Calu3 (cell line): ENCODE results near the gene IQSEC3. TPM values are rescaled to one million over a fixed set of nuclear protein-coding genes. Genes with fewer than 3 reads are reported as not detected.

Source experiments
- BruUV-seq: library from RNA; stranded (reverse); fragments of 400-500 nt; replicated peaks from 2 replicates; lab custom pipeline; 2021; lab: Mats Ljungman, UMichigan
- CTCF ChIA-PET: fragments of 300-600 bp; sonication (Branson Sonifier 250); formaldehyde crosslinking; loops from one replicate; lab custom pipeline; 2022; ENCODE audit warnings: antibody characterized with exemption; lab: Charles Lee
- DNase-seq: peaks from one replicate; pipeline ENCODE4 v3.0.0; 2022
- H3K27ac Mint-ChIP-seq: one replicate; pipeline ENCODE4 v1.8.0; 2022; ENCODE audit warnings: mixed read lengths; ENCODE audit not compliant: unreplicated experiment
- H3K27me3 Mint-ChIP-seq: one replicate; pipeline ENCODE4 v1.8.0; 2022; ENCODE audit warnings: mixed read lengths; ENCODE audit not compliant: unreplicated experiment
- H3K36me3 Mint-ChIP-seq: one replicate; pipeline ENCODE4 v1.8.0; 2022; ENCODE audit warnings: mild to moderate bottlenecking, moderate library complexity, mixed read lengths; ENCODE audit not compliant: insufficient read depth, unreplicated experiment
- H3K4me1 Mint-ChIP-seq: one replicate; pipeline ENCODE4 v1.8.0; 2022; ENCODE audit warnings: mild to moderate bottlenecking, low read depth, mixed read lengths; ENCODE audit not compliant: unreplicated experiment
- H3K4me3 Mint-ChIP-seq: one replicate; pipeline ENCODE4 v1.8.0; 2022; ENCODE audit warnings: mild to moderate bottlenecking, low read depth, moderate library complexity, mixed read lengths; ENCODE audit not compliant: unreplicated experiment
- H3K9me3 Mint-ChIP-seq: one replicate; pipeline ENCODE4 v1.8.0; 2022; ENCODE audit warnings: low read depth, mixed read lengths; ENCODE audit not compliant: unreplicated experiment
- CTCF ChIP-seq: fragments of 200-600 bp; IDR thresholded peaks from one replicate; pipeline ENCODE4 v1.8.0; 2022; ENCODE audit warnings: antibody characterized with exemption; ENCODE audit not compliant: unreplicated experiment
- intact Hi-C: fragments of 100-400 bp; cut with micrococcal nuclease; formaldehyde crosslinking; loops from one replicate; pipeline ENCODE4 v1.10.0; 2022; ENCODE audit not compliant: unreplicated experiment
- total RNA-seq: library from RNA; stranded (reverse); gene quantifications from 2 replicates; pipeline ENCODE4 v1.2.3, GENCODE V29; 2022

Gene IQSEC3
- total RNA-seq, 1 experiment from 2014 or later: not detected

- intact Hi-C loops: no loop called here
- Mint-ChIP-seq H3K4me1 (no peaks in the 10 kb centered on the region), H3K9me3 (no peaks in the 10 kb centered on the region), H3K27me3 (peaks cover 90% of the 10 kb centered on the region), H3K36me3 (peaks cover 5% of the 10 kb centered on the region), H3K4me3 (no peak overlapping the region), H3K27ac (no peak overlapping the region)
- no peak for DNase-seq
- TF ChIP-seq CTCF: no peak
- BruUV-seq: no TSS peak
- CTCF ChIA-PET: no interaction called here
These were observed 96.9 kb downstream of the IQSEC3 start for GRCh38 chr12:163406-163986.

- Mint-ChIP-seq H3K4me1 (no peaks in the 10 kb centered on the region), H3K27me3 (peaks cover 89% of the 10 kb centered on the region), H3K4me3 (no peak overlapping the region), H3K9me3 (no peaks in the 10 kb centered on the region), H3K36me3 (no peaks in the 10 kb centered on the region), H3K27ac (no peak overlapping the region)
- no peak for DNase-seq
- CTCF ChIA-PET: no interaction called here
- BruUV-seq: no TSS peak
- TF ChIP-seq CTCF: no peak
- intact Hi-C loops: no loop called here
These were observed 97.6 kb downstream of the IQSEC3 start for GRCh38 chr12:164207-164606.

- Mint-ChIP-seq H3K9me3 (no peaks in the 10 kb centered on the region), H3K4me3 (no peak overlapping the region), H3K36me3 (no peaks in the 10 kb centered on the region), H3K27me3 (peaks cover 89% of the 10 kb centered on the region), H3K27ac (no peak overlapping the region), H3K4me1 (no peaks in the 10 kb centered on the region)
- intact Hi-C loops: no loop called here
- CTCF ChIA-PET: no interaction called here
- TF ChIP-seq CTCF: no peak
- no TSS peak for BruUV-seq
- no peak for DNase-seq
These were observed 99.3 kb downstream of the IQSEC3 start for GRCh38 chr12:165862-166368.

GRCh38 chr12:166425-167075 is 100.0 kb downstream of the IQSEC3 start:
- Mint-ChIP-seq H3K4me1 (no peaks in the 10 kb centered on the region), H3K27ac (no peak overlapping the region), H3K27me3 (peaks cover 89% of the 10 kb centered on the region), H3K9me3 (no peaks in the 10 kb centered on the region), H3K4me3 (no peak overlapping the region), H3K36me3 (no peaks in the 10 kb centered on the region)
- intact Hi-C loops: no loop called here
- no TSS peak for BruUV-seq
- TF ChIP-seq CTCF: no peak
- DNase-seq: no peak
- CTCF ChIA-PET: no interaction called here
